NCI-H526 (cell line): ENCODE data around the gene IZUMO4.

Experiments used
- DNase-seq, 2 experiments: peaks; one replicate each; lab custom pipeline; 2025; lab: John Stamatoyannopoulos, UW

Gene IZUMO4

DNA sequence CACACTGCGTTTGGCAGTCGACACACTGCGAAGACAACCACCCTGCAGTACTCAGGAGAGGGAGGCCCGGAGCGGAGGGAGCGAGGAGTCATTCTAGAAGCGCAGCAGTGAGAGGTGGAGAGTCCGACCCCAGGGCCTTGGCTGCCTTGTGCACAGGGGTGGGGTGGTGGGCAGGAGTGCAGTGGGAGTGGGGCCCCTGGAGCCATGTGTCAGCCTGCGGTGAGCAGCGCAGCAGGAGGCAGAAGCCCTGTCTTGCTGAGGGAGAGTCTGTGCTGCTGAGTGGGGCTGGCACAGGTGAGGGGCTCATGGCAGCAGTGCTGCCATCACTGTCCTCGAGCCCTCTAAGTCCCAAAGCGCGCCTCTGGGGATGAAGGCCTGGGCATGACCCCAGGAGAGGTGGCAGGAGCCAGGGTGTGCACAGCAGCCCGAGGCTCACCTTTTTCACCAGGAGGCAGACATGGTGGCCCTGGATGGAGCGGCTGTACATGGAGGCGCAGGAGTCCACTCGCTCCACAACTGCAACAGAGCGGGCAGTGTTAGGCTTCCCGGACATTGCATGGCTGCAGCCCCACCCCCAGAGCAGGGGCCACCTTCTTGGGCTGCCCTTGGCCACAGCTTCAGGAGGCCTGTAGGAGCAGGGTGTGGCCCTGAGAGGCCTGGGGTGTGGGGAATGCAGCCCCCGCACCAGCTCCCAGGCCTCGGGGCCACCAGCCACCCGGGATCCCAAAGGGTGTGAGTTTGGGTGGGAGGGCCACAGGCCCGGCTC lies 11.7 kb downstream of the IZUMO4 start:
- no peak for DNase-seq

DNA sequence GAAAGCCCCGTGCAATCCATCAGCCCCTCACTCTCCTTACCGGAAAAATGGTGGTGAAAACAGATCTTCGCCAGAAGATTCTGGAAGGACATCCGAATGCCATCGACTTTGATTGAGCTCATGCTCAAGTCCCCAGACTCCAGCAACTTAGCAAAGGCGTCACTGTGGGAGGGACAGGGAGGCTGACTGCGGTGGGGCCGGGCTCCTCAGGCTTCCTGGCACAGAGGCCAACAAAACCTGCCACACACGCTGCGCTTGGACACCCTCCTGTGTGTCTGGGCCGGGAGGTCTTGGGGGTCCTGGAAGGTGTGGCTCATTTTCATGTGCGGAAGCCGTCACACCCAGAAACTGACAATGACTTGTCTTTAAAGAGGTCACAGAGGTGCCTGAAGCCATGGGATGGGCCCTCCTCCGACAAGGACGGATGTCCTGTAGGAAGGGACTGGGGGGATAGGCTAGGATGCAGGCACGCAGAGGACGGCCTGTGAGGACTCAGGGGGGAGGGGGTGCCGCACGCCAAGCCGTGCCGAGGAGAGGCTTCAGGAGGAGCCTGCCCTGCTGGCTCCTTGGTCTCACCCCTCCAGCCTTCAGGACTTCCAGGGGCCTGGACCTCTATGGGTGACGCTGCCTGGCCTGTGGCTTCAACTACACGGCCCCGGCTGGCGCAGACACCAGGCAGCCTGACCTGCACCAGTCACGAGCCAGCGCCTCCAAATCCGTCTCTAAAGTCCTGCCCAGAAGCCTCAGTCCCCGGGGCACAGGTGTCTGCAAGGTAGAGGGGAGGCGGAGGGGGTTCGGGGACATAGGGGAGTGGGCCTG lies 12.5 kb downstream of the IZUMO4 start:
- DNase-seq: no peak

- DNase-seq: no peak
Measured at GRCh38 chr19:2110822-2111221, 14.1 kb downstream of the IZUMO4 start.

GRCh38 chr19:2111425-2111824 lies 14.7 kb downstream of the IZUMO4 start:
- no peak for DNase-seq

DNA sequence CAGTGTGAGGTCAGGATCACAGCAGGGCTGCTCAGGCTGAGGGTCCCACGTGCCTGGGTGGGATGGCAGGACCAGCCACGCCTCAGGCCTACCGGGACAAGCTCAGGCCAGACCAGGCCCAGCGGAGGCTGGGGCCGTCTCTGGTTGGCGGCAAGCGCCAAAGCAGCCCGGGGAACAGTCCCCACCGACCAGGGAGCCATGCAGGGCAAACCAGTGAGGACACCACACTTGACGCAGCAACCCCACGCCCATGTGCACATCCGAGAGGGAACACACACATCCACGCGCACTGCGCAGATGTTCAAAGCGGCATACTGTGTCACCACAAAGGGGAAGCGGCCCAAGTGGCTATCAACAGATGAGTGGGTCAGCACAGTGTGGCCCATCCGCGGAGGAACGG lies 15.2 kb downstream of the IZUMO4 start:
- DNase-seq: no peak

DNA sequence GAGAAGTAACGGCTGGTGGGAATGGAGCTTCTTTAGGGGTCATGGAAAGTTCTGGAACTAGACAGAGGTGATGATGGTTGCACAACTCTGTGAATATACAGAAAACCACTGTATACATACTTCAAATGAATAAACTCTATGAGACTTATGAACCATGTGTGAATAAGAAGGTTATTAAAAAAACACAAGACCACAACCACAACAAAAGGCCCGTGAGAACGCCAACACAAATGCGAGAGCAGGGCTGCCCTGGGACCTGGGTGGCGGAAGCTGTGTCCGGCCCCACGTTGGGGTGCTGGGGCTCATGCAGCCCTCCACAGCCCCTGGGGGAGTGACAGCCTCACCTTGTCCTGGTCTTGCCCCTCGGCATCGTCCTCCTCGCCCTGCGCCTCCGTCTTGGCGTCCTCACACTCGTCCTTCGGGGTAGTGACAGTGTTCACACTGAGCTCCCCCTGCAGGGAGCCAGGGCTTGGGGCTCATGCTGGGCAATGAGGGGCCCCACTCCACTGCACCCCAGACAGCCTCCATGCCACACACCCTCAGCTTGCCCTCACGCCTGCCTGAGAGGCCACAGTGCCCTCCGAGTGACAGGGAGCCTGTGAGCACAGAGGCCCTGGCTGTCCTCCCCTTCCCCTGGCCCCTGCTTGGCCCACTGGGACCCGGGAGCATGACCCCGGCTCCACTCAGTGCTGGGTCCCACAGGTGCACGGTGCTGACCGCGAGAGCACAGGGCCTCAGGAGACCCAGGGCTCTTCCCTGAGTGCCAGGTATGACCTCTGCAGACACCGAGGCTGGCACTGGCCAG lies 16.0 kb downstream of the IZUMO4 start:
- no peak for DNase-seq

DNA sequence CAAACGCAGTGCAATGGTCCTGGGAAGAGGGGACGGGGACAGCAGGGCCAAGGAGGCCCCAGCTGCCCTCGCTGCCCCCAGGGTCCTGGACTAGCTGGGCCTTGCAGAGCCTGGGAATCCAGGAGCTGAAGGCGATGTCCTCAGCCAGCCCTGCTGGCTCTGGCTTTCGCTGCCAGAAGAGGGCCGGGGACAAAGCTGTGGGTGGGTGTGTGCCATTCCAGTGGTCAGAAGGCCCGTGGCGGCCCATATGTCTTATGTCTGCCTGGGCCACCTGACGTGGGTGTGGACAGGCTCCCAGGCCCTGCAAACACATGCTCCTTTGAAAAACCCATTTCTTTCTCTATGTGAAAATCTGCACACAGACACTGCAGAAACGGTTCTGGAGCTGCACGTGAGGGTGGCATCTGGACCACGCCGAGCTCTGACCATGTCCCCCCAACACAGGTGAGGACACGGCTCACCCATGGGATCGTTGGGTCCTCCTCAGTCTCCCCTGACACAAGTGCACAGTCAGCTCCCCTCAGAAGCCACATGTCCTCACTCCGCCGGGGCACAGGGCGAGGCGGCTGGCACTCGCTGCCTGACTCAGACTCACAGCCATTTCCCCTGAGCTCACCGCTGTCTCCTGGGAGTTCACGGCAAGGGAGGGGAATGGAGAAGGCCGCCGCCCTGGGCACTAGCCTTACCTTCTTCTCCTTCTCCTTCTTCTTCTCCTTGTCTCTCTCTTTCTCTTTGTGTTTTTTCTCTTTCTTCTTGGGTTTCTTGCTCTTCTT lies 16.9 kb downstream of the IZUMO4 start:
- no peak for DNase-seq

- no peak for DNase-seq
Measured at GRCh38 chr19:2114218-2114617, 17.5 kb downstream of the IZUMO4 start.

- DNase-seq: no peak
Measured at GRCh38 chr19:2114821-2115220, 18.1 kb downstream of the IZUMO4 start.

DNA sequence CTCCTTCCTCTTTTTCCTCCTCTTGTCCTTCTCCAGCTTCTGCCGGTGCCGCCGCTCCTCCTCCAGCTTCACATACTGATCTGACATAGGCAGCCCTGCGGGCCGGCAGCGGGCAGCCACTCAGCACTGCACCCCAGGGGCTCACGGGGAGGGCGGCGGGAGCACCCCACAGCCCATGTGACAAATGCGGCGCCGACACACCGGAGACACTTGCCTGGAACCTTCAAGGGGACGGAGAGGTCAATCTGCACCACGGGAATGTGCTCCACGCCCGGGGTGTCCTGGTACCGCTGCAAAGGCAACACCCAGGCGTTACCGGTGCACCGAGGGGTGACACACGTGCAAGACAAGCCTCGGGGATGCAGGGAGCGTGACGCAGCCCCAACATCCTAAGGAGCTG lies 18.6 kb downstream of the IZUMO4 start:
- no peak for DNase-seq

- DNase-seq: no peak
Measured at GRCh38 chr19:2115911-2116426, 19.3 kb downstream of the IZUMO4 start.

GRCh38 chr19:2116507-2116906 lies 19.8 kb downstream of the IZUMO4 start:
- no peak for DNase-seq

DNA sequence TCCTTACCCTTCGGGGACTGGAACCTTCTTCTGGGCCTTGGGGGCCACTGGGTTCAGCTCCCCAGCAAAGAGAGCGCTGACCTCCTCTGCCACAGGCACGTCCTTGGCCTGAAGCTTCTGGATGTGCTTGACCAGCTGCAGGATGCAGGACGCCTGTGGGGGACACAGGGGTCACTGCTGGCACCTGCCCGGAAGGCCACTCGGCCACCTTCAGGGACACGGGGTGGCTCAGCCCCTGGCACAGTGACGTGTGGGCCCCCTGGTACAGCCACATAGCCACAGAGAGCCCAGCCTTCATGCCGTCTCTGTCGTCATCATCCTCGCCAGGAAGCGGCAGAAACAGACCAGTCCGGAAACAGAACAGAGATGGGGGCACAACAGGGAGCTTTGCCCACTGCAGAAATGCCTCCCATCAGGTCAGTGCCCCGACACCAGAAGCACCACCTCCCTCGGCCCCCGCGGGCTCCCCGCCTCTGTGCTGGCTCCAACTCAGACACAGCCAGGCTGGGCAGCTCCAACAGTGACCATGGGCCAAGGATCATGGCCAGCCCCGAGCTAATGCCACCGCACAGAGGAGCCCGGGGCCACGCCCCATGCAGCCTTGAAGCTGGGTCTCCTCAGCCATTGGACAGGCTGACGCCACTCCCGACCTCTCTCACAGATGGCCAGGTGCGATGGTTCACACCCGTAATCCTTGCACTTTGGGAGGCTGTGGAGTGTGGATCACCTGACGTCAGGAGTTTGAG lies 20.7 kb downstream of the IZUMO4 start:
- no peak for DNase-seq

DNA sequence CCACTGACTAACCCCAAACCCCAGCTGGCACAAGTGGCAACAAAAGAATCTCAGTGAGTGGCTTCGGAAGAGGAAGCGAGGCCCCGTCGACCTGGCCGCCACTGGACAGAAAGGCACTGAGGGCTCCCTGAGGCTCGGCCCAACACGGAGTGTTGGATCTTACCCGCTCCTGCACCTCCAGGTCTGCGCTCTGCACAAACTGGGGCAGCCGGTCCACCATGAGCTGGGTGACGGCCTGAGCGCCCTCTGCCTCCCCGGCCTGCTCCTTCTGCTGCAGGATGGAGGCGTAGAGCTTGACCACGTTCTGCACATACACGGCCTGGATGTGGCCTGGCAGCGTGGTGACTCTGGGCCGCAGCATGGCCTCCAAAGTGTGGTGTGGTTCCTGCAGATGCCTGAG lies 21.7 kb downstream of the IZUMO4 start:
- DNase-seq: no peak

GRCh38 chr19:2119921-2120785 lies 23.4 kb downstream of the IZUMO4 start:
- no peak for DNase-seq

- DNase-seq: no peak
Measured at GRCh38 chr19:2120821-2121220, 24.1 kb downstream of the IZUMO4 start.

- no peak for DNase-seq
Measured at GRCh38 chr19:2121416-2122051, 24.8 kb downstream of the IZUMO4 start.

- no peak for DNase-seq
Measured at GRCh38 chr19:2122251-2122650, 25.5 kb downstream of the IZUMO4 start.

DNA sequence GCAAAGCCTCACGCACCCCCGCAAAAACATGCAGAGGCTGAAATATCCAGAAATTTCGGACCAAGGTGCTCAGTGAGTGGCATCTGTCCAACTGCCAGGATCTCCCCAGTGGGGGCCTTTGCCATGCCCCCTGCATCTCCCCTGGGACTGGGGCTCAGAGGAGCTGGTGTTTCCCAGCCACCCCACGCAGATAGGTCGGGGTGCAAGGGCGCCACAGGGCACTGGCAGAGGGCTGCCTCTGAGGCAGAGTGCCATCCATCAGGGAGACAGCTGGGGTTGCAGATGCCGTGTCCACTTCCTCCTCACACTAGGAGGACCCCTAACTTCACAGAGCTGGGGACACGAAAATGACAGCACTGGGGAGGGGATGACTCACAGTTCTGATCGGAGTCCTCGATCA lies 26.3 kb downstream of the IZUMO4 start:
- DNase-seq: no peak
